Activated CD4-positive, alpha-beta T cell treated with anti-CD3 and anti-CD28 coated beads, Interleukin-2, amount 10 ng/mL, durations not matched to agents 7 days and 5 days (primary cell): ENCODE results near the gene SLC30A1. TPM values are rescaled to one million over a fixed set of nuclear protein-coding genes. Genes with fewer than 3 reads are reported as not detected.

Experiments
- CTCF ChIA-PET: fragments of 350-600 bp; sonication (Branson Sonifier 250); formaldehyde crosslinking; loops from one replicate; lab custom pipeline; 2021; ENCODE audit warnings: antibody characterized with exemption; lab: Charles Lee
- POLR2A ChIA-PET: fragments of 350-600 bp; sonication (Branson Sonifier 250); formaldehyde crosslinking; loops from one replicate; lab custom pipeline; 2021; ENCODE audit warnings: antibody characterized with exemption; lab: Charles Lee
- DNase-seq: peaks from one replicate; pipeline ENCODE4 v3.0.0-alpha.2; 2020
- H3K27ac Mint-ChIP-seq: one replicate; pipeline ENCODE4 v1.8.0; 2021; ENCODE audit warnings: mild to moderate bottlenecking, moderate library complexity, mixed read lengths
- H3K27me3 Mint-ChIP-seq: one replicate; pipeline ENCODE4 v1.8.0; 2021; ENCODE audit warnings: mixed read lengths
- H3K36me3 Mint-ChIP-seq: one replicate; pipeline ENCODE4 v1.8.0; 2021; ENCODE audit warnings: low read depth, mixed read lengths
- H3K4me1 Mint-ChIP-seq: one replicate; pipeline ENCODE4 v1.8.0; 2021; ENCODE audit warnings: mixed read lengths
- H3K4me3 Mint-ChIP-seq: one replicate; pipeline ENCODE4 v1.8.0; 2021; ENCODE audit warnings: mild to moderate bottlenecking, moderate library complexity, mixed read lengths
- H3K9me3 Mint-ChIP-seq: one replicate; pipeline ENCODE4 v1.8.0; 2021; ENCODE audit warnings: mixed read lengths
- total RNA-seq, 2 experiments: library from RNA; stranded (reverse); gene quantifications; one replicate each; pipeline ENCODE4 v1.2.3, GENCODE V29; 2021

The SLC30A1 gene
- total RNA-seq, 2 experiments from 2014 or later = 9.3 to 9.6 TPM

- peaks cover 16% of the 10 kb centered on the region for H3K4me1 Mint-ChIP-seq
- no peaks in the 10 kb centered on the region for H3K9me3 Mint-ChIP-seq
- no peak overlapping the region for H3K27ac Mint-ChIP-seq
- H3K4me3 Mint-ChIP-seq = no peak overlapping the region
- ChIA-PET POLR2A (no interaction called here), CTCF (interaction anchor here (1.0 to 1.9 kb wide), 2 partner anchors 11 to 12 kb away, joined by 3 to 11 read pairs; no protein-coding TSS in a partner anchor)
- DNase-seq = no peak
- H3K36me3 Mint-ChIP-seq = no peaks in the 10 kb centered on the region
- H3K27me3 Mint-ChIP-seq = peaks cover 10% of the 10 kb centered on the region
Observed at GRCh38 chr1:211595419-211595818, 16.5 kb upstream of the SLC30A1 start.

- ChIA-PET POLR2A (no interaction called here), CTCF (interaction anchor here (0.7 to 1.7 kb wide), 2 partner anchors 11 to 15 kb away, joined by 3 to 5 read pairs; no protein-coding TSS in a partner anchor)
- Mint-ChIP-seq H3K27me3 (peaks cover 8% of the 10 kb centered on the region), H3K9me3 (no peaks in the 10 kb centered on the region), H3K4me1 (peaks cover 9% of the 10 kb centered on the region), H3K27ac (no peak overlapping the region), H3K36me3 (no peaks in the 10 kb centered on the region), H3K4me3 (no peak overlapping the region)
- no peak for DNase-seq
Observed at GRCh38 chr1:211591980-211592493, 13.1 kb upstream of the SLC30A1 start.

GRCh38 chr1:211589782-211590721 is 11.1 kb upstream of the SLC30A1 start:
- H3K27ac Mint-ChIP-seq = no peak overlapping the region
- ChIA-PET POLR2A (no interaction called here), CTCF (interaction anchor here (0.6 to 2.0 kb wide), 3 partner anchors 10 to 33 kb away, joined by 3 to 12 read pairs (median 5); partner anchors contain the start of gene SLC30A1)
- DNase-seq = no peak
- peaks cover 9% of the 10 kb centered on the region for H3K4me1 Mint-ChIP-seq
- H3K4me3 Mint-ChIP-seq = no peak overlapping the region
- no peaks in the 10 kb centered on the region for H3K9me3 Mint-ChIP-seq
- no peaks in the 10 kb centered on the region for H3K36me3 Mint-ChIP-seq
- H3K27me3 Mint-ChIP-seq = no peaks in the 10 kb centered on the region

- DNase-seq = no peak
- CTCF ChIA-PET = interaction anchor here (0.8 to 2.0 kb wide), 3 partner anchors 9 to 64 kb away, joined by 3 to 12 read pairs (median 4); partner anchors contain the start of gene SLC30A1
- H3K36me3 Mint-ChIP-seq = no peaks in the 10 kb centered on the region
- H3K27ac Mint-ChIP-seq = no peak overlapping the region
- no peak overlapping the region for H3K4me3 Mint-ChIP-seq
- H3K9me3 Mint-ChIP-seq = no peaks in the 10 kb centered on the region
- H3K4me1 Mint-ChIP-seq = peaks cover 9% of the 10 kb centered on the region
- POLR2A ChIA-PET = no interaction called here
- H3K27me3 Mint-ChIP-seq = no peaks in the 10 kb centered on the region
Observed at GRCh38 chr1:211588711-211589110, 9.8 kb upstream of the SLC30A1 start.

GRCh38 chr1:211587123-211587522 is 8.2 kb upstream of the SLC30A1 start:
- H3K4me1 Mint-ChIP-seq = peaks cover 14% of the 10 kb centered on the region
- H3K36me3 Mint-ChIP-seq = no peaks in the 10 kb centered on the region
- H3K9me3 Mint-ChIP-seq = no peaks in the 10 kb centered on the region
- no peak overlapping the region for H3K4me3 Mint-ChIP-seq
- no peak overlapping the region for H3K27ac Mint-ChIP-seq
- ChIA-PET POLR2A (no interaction called here), CTCF (interaction anchor here (0.5 to 1.6 kb wide), 4 partner anchors 16 to 48 kb away, joined by 3 to 4 read pairs (median 3); no protein-coding TSS in a partner anchor)
- H3K27me3 Mint-ChIP-seq = no peaks in the 10 kb centered on the region
- no peak for DNase-seq

GRCh38 chr1:211586538-211586937 is 7.6 kb upstream of the SLC30A1 start:
- ChIA-PET CTCF (no interaction called here), POLR2A (no interaction called here)
- Mint-ChIP-seq H3K4me3 (no peak overlapping the region), H3K4me1 (peaks cover 20% of the 10 kb centered on the region), H3K27me3 (no peaks in the 10 kb centered on the region), H3K9me3 (no peaks in the 10 kb centered on the region), H3K36me3 (no peaks in the 10 kb centered on the region), H3K27ac (no peak overlapping the region)
- DNase-seq = no peak

- CTCF ChIA-PET = interaction anchor here (0.6 to 1.1 kb wide), 4 partner anchors 12 to 489 kb away, joined by 3 read pairs; no protein-coding TSS in a partner anchor
- POLR2A ChIA-PET = interaction anchor here (0.5 kb wide), 1 partner anchor 554 kb away, joined by 3 read pairs; no protein-coding TSS in a partner anchor
- Mint-ChIP-seq H3K9me3 (no peaks in the 10 kb centered on the region), H3K27me3 (no peaks in the 10 kb centered on the region), H3K36me3 (no peaks in the 10 kb centered on the region), H3K4me3 (no peak overlapping the region), H3K4me1 (peaks cover 30% of the 10 kb centered on the region), H3K27ac (no peak overlapping the region)
- DNase-seq = no peak
Observed at GRCh38 chr1:211583011-211583992, 4.3 kb upstream of the SLC30A1 start.

GRCh38 chr1:211581526-211581925 is 2.6 kb upstream of the SLC30A1 start:
- peaks cover under 1% of the 10 kb centered on the region for H3K36me3 Mint-ChIP-seq
- H3K27ac Mint-ChIP-seq = peak overlapping the region; percentile 64
- ChIA-PET POLR2A (no interaction called here), CTCF (interaction anchor here (1.4 to 1.8 kb wide), 2 partner anchors 12 to 18 kb away, joined by 4 to 5 read pairs; no protein-coding TSS in a partner anchor)
- H3K4me1 Mint-ChIP-seq = peaks cover 36% of the 10 kb centered on the region
- H3K4me3 Mint-ChIP-seq = no peak overlapping the region
- DNase-seq = no peak
- H3K9me3 Mint-ChIP-seq = no peaks in the 10 kb centered on the region
- H3K27me3 Mint-ChIP-seq = no peaks in the 10 kb centered on the region

- H3K4me1 Mint-ChIP-seq = peaks cover 46% of the 10 kb centered on the region
- CTCF ChIA-PET = interaction anchor here (0.6 to 2.5 kb wide), 7 partner anchors 9 to 1206 kb away, joined by 3 to 12 read pairs (median 4); no protein-coding TSS in a partner anchor
- peaks cover 10% of the 10 kb centered on the region for H3K36me3 Mint-ChIP-seq
- H3K27ac Mint-ChIP-seq = no peak overlapping the region
- no peaks in the 10 kb centered on the region for H3K27me3 Mint-ChIP-seq
- no peaks in the 10 kb centered on the region for H3K9me3 Mint-ChIP-seq
- POLR2A ChIA-PET = no interaction called here
- DNase-seq = no peak
- H3K4me3 Mint-ChIP-seq = peak overlapping the region; percentile 75
Observed at GRCh38 chr1:211580303-211580687, 1.3 kb upstream of the SLC30A1 start.

- no peaks in the 10 kb centered on the region for H3K27me3 Mint-ChIP-seq
- H3K4me1 Mint-ChIP-seq = peaks cover 47% of the 10 kb centered on the region
- peaks cover 13% of the 10 kb centered on the region for H3K36me3 Mint-ChIP-seq
- H3K9me3 Mint-ChIP-seq = no peaks in the 10 kb centered on the region
- no peak for DNase-seq
- POLR2A ChIA-PET = interaction anchor here (0.5 to 0.6 kb wide), 2 partner anchors 45 to 65 kb away, joined by 4 to 5 read pairs; no protein-coding TSS in a partner anchor
- peak overlapping the region; percentile 42 for H3K27ac Mint-ChIP-seq
- peak overlapping the region; percentile 83 for H3K4me3 Mint-ChIP-seq
- CTCF ChIA-PET = interaction anchor here (0.7 to 2.5 kb wide), 8 partner anchors 9 to 101 kb away, joined by 3 to 12 read pairs (median 4); no protein-coding TSS in a partner anchor
Observed at GRCh38 chr1:211579440-211580302, 710 bp upstream of the SLC30A1 start.
